Neural cell (in vitro differentiated cells): ENCODE measurements around the gene OOEP.

Source experiments
- EP300 ChIP-seq: fragments of 450-650 bp; conservative IDR thresholded peaks from 2 replicates; pipeline ENCODE4 v1.6.1; 2014; ENCODE audit warnings: antibody characterized with exemption, mild to moderate bottlenecking, moderate library complexity; ENCODE audit not compliant: poor library complexity, severe bottlenecking
- EZH2 ChIP-seq: fragments of 200-600, 300-800 bp; shearing (Covaris generic), sonication (generic); IDR thresholded peaks from 2 replicates; pipeline ENCODE4 v1.6.1; 2014; ENCODE audit warnings: antibody characterized with exemption, low read length, borderline replicate concordance, mild to moderate bottlenecking; ENCODE audit not compliant: insufficient read depth, poor library complexity, severe bottlenecking
- TF ChIP-seq, protein P1 (sequence below): fragments of 450-650 bp; IDR thresholded peaks from 2 replicates; pipeline ENCODE4 v1.5.1; 2014; ENCODE audit warnings: antibody characterized with exemption, mild to moderate bottlenecking, moderate library complexity; ENCODE audit not compliant: poor library complexity, severe bottlenecking
- TF ChIP-seq, protein P2 (sequence below): IDR thresholded peaks from 2 replicates; pipeline ENCODE4 v1.6.1; 2012; ENCODE audit warnings: borderline replicate concordance

DNA sequence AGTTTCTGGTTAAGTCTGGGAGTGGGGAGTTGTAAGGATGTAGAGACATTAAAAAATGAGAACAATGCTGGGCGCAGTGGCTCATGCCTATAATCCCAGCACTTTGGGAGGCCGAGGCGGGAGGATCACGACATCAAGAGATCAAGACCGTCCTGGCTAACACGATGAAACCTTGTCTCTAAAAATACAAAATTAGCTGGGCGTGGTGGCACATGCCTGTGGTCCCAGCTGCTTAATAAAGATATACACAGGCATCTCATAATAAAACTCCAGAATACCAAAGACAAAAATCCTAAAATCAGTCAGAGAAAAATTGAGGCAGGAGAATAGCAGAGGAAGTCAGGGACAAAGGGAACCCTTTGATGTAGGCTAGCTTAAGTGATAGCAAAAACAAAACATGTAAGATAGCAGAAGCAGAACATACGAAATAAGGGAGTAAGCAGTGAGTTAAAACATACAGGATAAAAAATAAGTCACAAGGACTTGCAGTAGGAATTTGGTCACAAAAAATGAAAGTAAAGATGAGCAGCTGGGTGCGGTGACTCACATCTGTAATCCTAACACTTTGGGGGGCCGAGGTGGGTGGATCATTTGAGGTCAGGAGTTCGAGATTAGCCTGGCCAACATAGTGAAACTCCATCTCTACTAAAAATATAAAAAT is 48.5 kb upstream of the OOEP start:
- TF ChIP-seq, protein P1, sequence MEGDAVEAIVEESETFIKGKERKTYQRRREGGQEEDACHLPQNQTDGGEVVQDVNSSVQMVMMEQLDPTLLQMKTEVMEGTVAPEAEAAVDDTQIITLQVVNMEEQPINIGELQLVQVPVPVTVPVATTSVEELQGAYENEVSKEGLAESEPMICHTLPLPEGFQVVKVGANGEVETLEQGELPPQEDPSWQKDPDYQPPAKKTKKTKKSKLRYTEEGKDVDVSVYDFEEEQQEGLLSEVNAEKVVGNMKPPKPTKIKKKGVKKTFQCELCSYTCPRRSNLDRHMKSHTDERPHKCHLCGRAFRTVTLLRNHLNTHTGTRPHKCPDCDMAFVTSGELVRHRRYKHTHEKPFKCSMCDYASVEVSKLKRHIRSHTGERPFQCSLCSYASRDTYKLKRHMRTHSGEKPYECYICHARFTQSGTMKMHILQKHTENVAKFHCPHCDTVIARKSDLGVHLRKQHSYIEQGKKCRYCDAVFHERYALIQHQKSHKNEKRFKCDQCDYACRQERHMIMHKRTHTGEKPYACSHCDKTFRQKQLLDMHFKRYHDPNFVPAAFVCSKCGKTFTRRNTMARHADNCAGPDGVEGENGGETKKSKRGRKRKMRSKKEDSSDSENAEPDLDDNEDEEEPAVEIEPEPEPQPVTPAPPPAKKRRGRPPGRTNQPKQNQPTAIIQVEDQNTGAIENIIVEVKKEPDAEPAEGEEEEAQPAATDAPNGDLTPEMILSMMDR = no peak
- TF ChIP-seq EZH2 = no peak
- TF ChIP-seq EP300 = no peak
- TF ChIP-seq, protein P2, sequence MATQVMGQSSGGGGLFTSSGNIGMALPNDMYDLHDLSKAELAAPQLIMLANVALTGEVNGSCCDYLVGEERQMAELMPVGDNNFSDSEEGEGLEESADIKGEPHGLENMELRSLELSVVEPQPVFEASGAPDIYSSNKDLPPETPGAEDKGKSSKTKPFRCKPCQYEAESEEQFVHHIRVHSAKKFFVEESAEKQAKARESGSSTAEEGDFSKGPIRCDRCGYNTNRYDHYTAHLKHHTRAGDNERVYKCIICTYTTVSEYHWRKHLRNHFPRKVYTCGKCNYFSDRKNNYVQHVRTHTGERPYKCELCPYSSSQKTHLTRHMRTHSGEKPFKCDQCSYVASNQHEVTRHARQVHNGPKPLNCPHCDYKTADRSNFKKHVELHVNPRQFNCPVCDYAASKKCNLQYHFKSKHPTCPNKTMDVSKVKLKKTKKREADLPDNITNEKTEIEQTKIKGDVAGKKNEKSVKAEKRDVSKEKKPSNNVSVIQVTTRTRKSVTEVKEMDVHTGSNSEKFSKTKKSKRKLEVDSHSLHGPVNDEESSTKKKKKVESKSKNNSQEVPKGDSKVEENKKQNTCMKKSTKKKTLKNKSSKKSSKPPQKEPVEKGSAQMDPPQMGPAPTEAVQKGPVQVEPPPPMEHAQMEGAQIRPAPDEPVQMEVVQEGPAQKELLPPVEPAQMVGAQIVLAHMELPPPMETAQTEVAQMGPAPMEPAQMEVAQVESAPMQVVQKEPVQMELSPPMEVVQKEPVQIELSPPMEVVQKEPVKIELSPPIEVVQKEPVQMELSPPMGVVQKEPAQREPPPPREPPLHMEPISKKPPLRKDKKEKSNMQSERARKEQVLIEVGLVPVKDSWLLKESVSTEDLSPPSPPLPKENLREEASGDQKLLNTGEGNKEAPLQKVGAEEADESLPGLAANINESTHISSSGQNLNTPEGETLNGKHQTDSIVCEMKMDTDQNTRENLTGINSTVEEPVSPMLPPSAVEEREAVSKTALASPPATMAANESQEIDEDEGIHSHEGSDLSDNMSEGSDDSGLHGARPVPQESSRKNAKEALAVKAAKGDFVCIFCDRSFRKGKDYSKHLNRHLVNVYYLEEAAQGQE = no peak
